HepG2 (cell line): ENCODE results near the gene SEC61A2. TPM values are rescaled to one million over a fixed set of nuclear protein-coding genes. Genes with fewer than 3 reads are reported as not detected.

Experiments used
- ATAC-seq: fragments of 200-7000 bp; cut with Tn5 transposase; 3 replicates; pipeline ENCODE4 v1.9.1; 2020; ENCODE audit warnings: mild to moderate bottlenecking, moderate library complexity
- BruUV-seq: library from RNA; stranded (reverse); fragments of 400-500 nt; replicated peaks from 2 replicates; lab custom pipeline; 2021; lab: Mats Ljungman, UMichigan
- CTCF ChIA-PET: fragments of 300-600 bp; formaldehyde crosslinking; extraction: SDS; loops from one replicate; lab custom pipeline; 2021; ENCODE audit warnings: low total read pairs, inconsistent platforms, low intra/inter-chr PET ratio; lab: Yijun Ruan, JAX
- POLR2A ChIA-PET: fragments of 350-600 bp; sonication (Branson Sonifier 250); formaldehyde crosslinking; loops from one replicate; lab custom pipeline; 2020; ENCODE audit warnings: antibody characterized with exemption, inconsistent platforms; lab: Yijun Ruan, JAX
- DNase-seq: peaks from one replicate; pipeline ENCODE4 v3.0.0-alpha.2; 2015; ENCODE audit warnings: low spot score
- FAIRE-seq: peaks from 3 replicates; lab custom pipeline; 2011; peaks lifted over from hg19 to GRCh38; lab: Jason Lieb, UNC
- H2AFZ ChIP-seq: one replicate; pipeline ENCODE4 v1.6.1; 2011; ENCODE audit warnings: low read length, inconsistent platforms
- H3K27ac ChIP-seq: fragments of 300-600 bp; 3 replicates; pipeline ENCODE4 v1.8.0; 2011; ENCODE audit warnings: mixed run types, mild to moderate bottlenecking, mixed read lengths, low read length, inconsistent platforms; ENCODE audit not compliant: insufficient read depth; ENCODE audit errors: extremely low read length
- H3K27me3 ChIP-seq, 2 experiments: fragments of 200-600 bp in 1 of 2; 2 replicates in 1 of 2; 3 replicates in 1 of 2; pipeline versions ENCODE4 v1.6.0 to v1.8.0; 2011; ENCODE audit warnings: low read length in 2 of 2, mild to moderate bottlenecking in 2 of 2, moderate library complexity in 2 of 2, inconsistent platforms in 1 of 2; ENCODE audit not compliant: insufficient read depth in 2 of 2, control insufficient read depth in 1 of 2
- H3K36me3 ChIP-seq, 2 experiments: fragments of 200-600 bp in 1 of 2; replicated peaks in 1 of 2; 2 replicates in 1 of 2; 3 replicates in 1 of 2; pipeline versions ENCODE4 v1.5.1 to v1.8.0; 2011; ENCODE audit warnings: low read length in 2 of 2, inconsistent platforms in 1 of 2; ENCODE audit not compliant: insufficient read depth in 2 of 2, control insufficient read depth in 1 of 2
- H3K4me1 ChIP-seq: 2 replicates; pipeline ENCODE4 v1.5.1; 2012; ENCODE audit warnings: low read length, inconsistent platforms; ENCODE audit not compliant: insufficient read depth
- H3K4me2 ChIP-seq: 2 replicates; pipeline ENCODE4 v1.6.0; 2011; ENCODE audit warnings: low read depth, low read length, inconsistent platforms
- H3K4me3 ChIP-seq, 3 experiments: fragments of 200-600 bp in 1 of 3; sonication (generic), shearing (Covaris generic) in 1 of 3; replicated peaks in 1 of 3; 2 replicates each; pipeline ENCODE4 v1.5.1; 2011 to 2016; ENCODE audit warnings: low read length in 3 of 3, inconsistent platforms in 2 of 3, low read depth in 2 of 3, mild to moderate bottlenecking in 2 of 3, control low read depth in 1 of 3, mixed read lengths in 1 of 3; ENCODE audit not compliant: insufficient read depth in 1 of 3
- H3K79me2 ChIP-seq: one replicate; pipeline ENCODE4 v1.6.1; 2011; ENCODE audit warnings: low read length, inconsistent platforms; ENCODE audit not compliant: insufficient read depth
- H3K9ac ChIP-seq: 2 replicates; pipeline ENCODE4 v1.6.0; 2011; ENCODE audit warnings: mild to moderate bottlenecking, low read depth, low read length, inconsistent platforms; ENCODE audit not compliant: insufficient read depth
- H3K9me3 ChIP-seq: 2 replicates; pipeline ENCODE4 v1.5.1; 2012; ENCODE audit warnings: mild to moderate bottlenecking, low read length
- H4K20me1 ChIP-seq: 2 replicates; pipeline ENCODE4 v1.6.0; 2011; ENCODE audit warnings: inconsistent platforms, mild to moderate bottlenecking, low read length, moderate library complexity; ENCODE audit not compliant: insufficient read depth
- HMG20A ChIP-seq: IDR thresholded peaks from 2 replicates; pipeline ENCODE4 v1.6.1; 2016; ENCODE audit warnings: borderline replicate concordance
- LCORL ChIP-seq, 2 experiments: fragments of 450-650 bp in 1 of 2; sonication (generic) in 1 of 2; formaldehyde crosslinking in 1 of 2; IDR thresholded peaks; 2 replicates each; pipeline versions ENCODE4 v1.5.0 to v1.6.1; 2017 to 2020; ENCODE audit warnings: antibody characterized with exemption in 1 of 2, missing genetic modification reagents in 1 of 2
- MAFG ChIP-seq: sonication (generic); formaldehyde crosslinking; IDR thresholded peaks from 2 replicates; pipeline ENCODE4 v1.5.1; 2020; ENCODE audit warnings: mild to moderate bottlenecking, missing genetic modification reagents
- PRMT3 ChIP-seq: sonication (generic); formaldehyde crosslinking; IDR thresholded peaks from 2 replicates; pipeline ENCODE4 v1.8.1; 2022; ENCODE audit warnings: low read depth, mild to moderate bottlenecking, moderate library complexity, missing genetic modification reagents, borderline replicate concordance
- RBAK ChIP-seq: sonication (generic); formaldehyde crosslinking; IDR thresholded peaks from 2 replicates; pipeline ENCODE4 v1.5.1; 2020; ENCODE audit warnings: mild to moderate bottlenecking, missing genetic modification reagents
- STAG1 ChIP-seq: sonication (generic); formaldehyde crosslinking; IDR thresholded peaks from 2 replicates; pipeline ENCODE4 v1.4.0; 2020; ENCODE audit warnings: missing genetic modification reagents
- ZBTB37 ChIP-seq: sonication (generic); formaldehyde crosslinking; IDR thresholded peaks from 2 replicates; pipeline ENCODE4 v1.4.0; 2020; ENCODE audit warnings: mild to moderate bottlenecking, missing genetic modification reagents
- ZNF264 ChIP-seq: sonication (generic); formaldehyde crosslinking; IDR thresholded peaks from 2 replicates; pipeline ENCODE4 v1.4.0; 2020; ENCODE audit warnings: missing genetic modification reagents
- WGBS: methylation state at CpG from one replicate; pipeline ENCODE4 v1.1.6; 2017; ENCODE audit warnings: low lambda C conversion rate; 5-methylcytosine and 5-hydroxymethylcytosine counted together
- in situ Hi-C: cut with HindIII; loops from 2 replicates; pipeline ENCODE4 v1.10.0; 2017; ENCODE audit warnings: low pct_unique_long_range_greater_than_20kb; ENCODE audit not compliant: extremely low pct_ligation_motif_present
- intact Hi-C: fragments of 100-400 bp; cut with micrococcal nuclease; formaldehyde crosslinking; loops from one replicate; pipeline ENCODE4 v1.10.0; 2022; ENCODE audit not compliant: unreplicated experiment
- polyA plus RNA-seq, 8 experiments: library from polyadenylated mRNA; depleted of rRNA in 3 of 8; stranded (reverse) in 7 of 8; unstranded in 1 of 8; fragments of >200 nt; fragmentation: Illumina TruSeq in 4 of 8; extraction: Trizol in 4 of 8; gene quantifications; 2 replicates each; pipeline versions ENCODE4 v1.2.1 to v1.2.3, GENCODE V29; 2011 to 2016; ENCODE audit warnings: low read depth in 4 of 8, missing spikeins in 1 of 8, mixed read lengths in 1 of 8; ENCODE audit not compliant: insufficient read depth in 1 of 8
- total RNA-seq, 5 experiments: library from RNA; depleted of rRNA; stranded (reverse); fragments of >200 nt; fragmentation: Illumina TruSeq; extraction: Trizol; gene quantifications; 2 replicates each; pipeline ENCODE4 v1.2.3, GENCODE V29; 2016; ENCODE audit warnings: low read depth in 1 of 5

SEC61A2 gene
- total and polyA plus RNA-seq, 2 of the 13 experiments (the other 11 are each of a cell fraction or from before 2014, with no cell fraction given) = 5.5 to 7.4 TPM

DNA sequence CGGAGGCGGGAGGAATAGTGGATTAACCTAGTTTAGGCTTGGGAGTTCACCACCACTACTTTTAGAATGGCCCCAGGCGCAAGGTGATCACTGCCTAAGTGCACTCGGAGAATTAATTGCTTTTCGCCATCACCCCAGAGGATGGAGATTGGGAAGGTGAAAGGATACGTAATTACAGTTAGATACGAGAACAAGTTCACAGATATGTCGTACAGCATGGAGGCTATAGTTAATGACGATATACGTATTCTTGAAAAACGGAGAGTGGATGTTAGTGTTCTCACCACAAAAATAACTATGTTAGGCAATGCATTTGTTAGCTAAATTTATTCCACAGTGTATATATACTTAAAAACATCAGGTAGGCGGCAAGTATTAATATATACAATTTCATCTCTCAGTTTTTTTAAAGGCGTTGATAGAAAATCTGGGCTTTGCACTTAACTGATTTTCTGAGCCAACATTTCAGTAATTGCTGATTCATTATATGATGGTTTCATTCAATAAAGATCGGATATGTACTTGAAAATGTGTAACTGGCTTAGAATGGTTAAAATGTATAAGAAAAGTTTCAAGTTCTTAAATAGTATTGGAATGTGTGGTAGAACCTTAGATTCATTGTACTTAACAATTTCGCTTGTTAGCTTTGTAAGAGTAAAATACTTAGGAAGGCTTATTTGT, 67.2 kb downstream of the SEC61A2 start:
- ATAC-seq = peak; percentile 2; the same call in 2 of the 3 replicates
- POLR2A ChIA-PET = interaction anchor here (0.9 to 1.3 kb wide), 4 partner anchors 24 to 435 kb away, joined by 3 to 8 read pairs (median 4); partner anchors contain the start of gene UPF2

More for the DNA sequence above, 67.2 kb downstream of the SEC61A2 start:
- WGBS = under 1% methylated on average over 15 of the region's 15 CpGs
- Histone ChIP-seq H3K9ac (peak overlapping the region; percentile 95), H3K9me3 (no peaks in the 10 kb centered on the region), H4K20me1 (peaks cover 4% of the 10 kb centered on the region; the same call in 1 of the 2 replicates), H3K36me3 (peaks cover 7 to 24% of the 10 kb centered on the region in 2 experiments), H3K79me2 (peaks cover 78% of the 10 kb centered on the region), H2AFZ (no peak overlapping the region), H3K27ac (peak overlapping the region; percentile 92), H3K4me1 (peaks cover 37% of the 10 kb centered on the region), H3K27me3 (no peaks in the 10 kb centered on the region; a peak in 1 of 5 replicates), H3K4me3 (peak overlapping the region; percentile 87 to 94 (median 91)), H3K4me2 (peak overlapping the region; percentile 79)
- intact Hi-C loops (loop anchor here (2.0 kb wide), 1 partner anchor 40 kb away; no protein-coding TSS in a partner anchor), in situ Hi-C loops (no loop called here)
- CTCF ChIA-PET = no interaction called here
- DNase-seq = no peak
- no peak for FAIRE-seq
- TF ChIP-seq PRMT3 (CRISPR knock-in tag) = 0 out of 2 replicates have a peak, but pooled peaks have one; percentile 33
- 0 out of 2 replicates have a peak, but pooled peaks have one; percentile 11 for TF ChIP-seq ZBTB37 (CRISPR knock-in tag)
- 0 out of 2 replicates have a peak, but pooled peaks have one; percentile 3 for TF ChIP-seq MAFG (CRISPR knock-in tag)
- no peak for TF ChIP-seq RBAK
- TF ChIP-seq STAG1 (CRISPR knock-in tag) = peak; percentile 1; the same call in 1 of the 2 replicates
- TF ChIP-seq ZNF264 (CRISPR knock-in tag) = 0 out of 2 replicates have a peak, but pooled peaks have one; percentile 5
- TF ChIP-seq HMG20A (CRISPR knock-in tag) = no peak
- TF ChIP-seq LCORL (IDR thresholded peaks at IDR 0.05) = no peak
- TF ChIP-seq LCORL (CRISPR knock-in tag; IDR thresholded peaks at IDR 0.05) = no peak
- TSS peak; percentile 72 for BruUV-seq
